ENCODE measurements around the gene EYA2. TPM values are rescaled to one million over a fixed set of nuclear protein-coding genes. Genes with fewer than 3 reads are reported as not detected.

The EYA2 gene, protein sequence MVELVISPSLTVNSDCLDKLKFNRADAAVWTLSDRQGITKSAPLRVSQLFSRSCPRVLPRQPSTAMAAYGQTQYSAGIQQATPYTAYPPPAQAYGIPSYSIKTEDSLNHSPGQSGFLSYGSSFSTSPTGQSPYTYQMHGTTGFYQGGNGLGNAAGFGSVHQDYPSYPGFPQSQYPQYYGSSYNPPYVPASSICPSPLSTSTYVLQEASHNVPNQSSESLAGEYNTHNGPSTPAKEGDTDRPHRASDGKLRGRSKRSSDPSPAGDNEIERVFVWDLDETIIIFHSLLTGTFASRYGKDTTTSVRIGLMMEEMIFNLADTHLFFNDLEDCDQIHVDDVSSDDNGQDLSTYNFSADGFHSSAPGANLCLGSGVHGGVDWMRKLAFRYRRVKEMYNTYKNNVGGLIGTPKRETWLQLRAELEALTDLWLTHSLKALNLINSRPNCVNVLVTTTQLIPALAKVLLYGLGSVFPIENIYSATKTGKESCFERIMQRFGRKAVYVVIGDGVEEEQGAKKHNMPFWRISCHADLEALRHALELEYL
- 10 to 100 TPM in 1 of 4 donors, 1 to 10 TPM in 3; 2.0 to 11.0 (median 5.6) TPM for total RNA-seq

DNA sequence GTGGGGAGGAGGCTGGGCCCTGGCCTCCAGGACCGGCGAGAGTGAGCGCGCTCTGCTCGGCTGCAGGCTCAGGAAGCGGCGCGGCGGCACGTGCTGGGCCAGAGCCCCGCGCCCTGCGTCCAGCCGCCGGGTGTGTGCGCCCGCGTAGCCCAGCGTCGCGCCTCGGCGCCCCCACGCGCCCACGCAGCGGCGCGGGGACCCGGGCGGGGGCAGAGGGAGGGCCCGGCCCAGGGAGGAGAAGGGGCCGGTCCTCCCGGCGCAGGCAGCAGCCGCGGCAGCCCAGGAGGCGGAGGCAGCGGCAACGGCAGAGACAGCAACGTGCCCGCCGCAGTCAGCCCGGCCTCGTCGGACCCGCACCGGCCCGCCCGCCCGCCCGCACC, at the start of gene EYA2:
TSS of gene EYA2 (plus strand) at position 265 of the 380 bp plus-strand sequence. CDS start 95,168 bp downstream, outside the sequence.
- H3K36me3 ChIP-seq, result no peaks in the 10 kb centered on the region
- peak in 1 of 2 donors; percentile 23 for DNase-seq
- intact Hi-C loops (cut with DNase I; ENCODE audit: low total_unique reads), result no loop called here
- H3K4me1 ChIP-seq, result no peaks in the 10 kb centered on the region
- peak within 1 kb of the TSS; percentile 13 to 45 for H3K27ac ChIP-seq
- H3K4me3 ChIP-seq, result peak within 1 kb of the TSS; percentile 25 to 38
- TF ChIP-seq, protein P1, sequence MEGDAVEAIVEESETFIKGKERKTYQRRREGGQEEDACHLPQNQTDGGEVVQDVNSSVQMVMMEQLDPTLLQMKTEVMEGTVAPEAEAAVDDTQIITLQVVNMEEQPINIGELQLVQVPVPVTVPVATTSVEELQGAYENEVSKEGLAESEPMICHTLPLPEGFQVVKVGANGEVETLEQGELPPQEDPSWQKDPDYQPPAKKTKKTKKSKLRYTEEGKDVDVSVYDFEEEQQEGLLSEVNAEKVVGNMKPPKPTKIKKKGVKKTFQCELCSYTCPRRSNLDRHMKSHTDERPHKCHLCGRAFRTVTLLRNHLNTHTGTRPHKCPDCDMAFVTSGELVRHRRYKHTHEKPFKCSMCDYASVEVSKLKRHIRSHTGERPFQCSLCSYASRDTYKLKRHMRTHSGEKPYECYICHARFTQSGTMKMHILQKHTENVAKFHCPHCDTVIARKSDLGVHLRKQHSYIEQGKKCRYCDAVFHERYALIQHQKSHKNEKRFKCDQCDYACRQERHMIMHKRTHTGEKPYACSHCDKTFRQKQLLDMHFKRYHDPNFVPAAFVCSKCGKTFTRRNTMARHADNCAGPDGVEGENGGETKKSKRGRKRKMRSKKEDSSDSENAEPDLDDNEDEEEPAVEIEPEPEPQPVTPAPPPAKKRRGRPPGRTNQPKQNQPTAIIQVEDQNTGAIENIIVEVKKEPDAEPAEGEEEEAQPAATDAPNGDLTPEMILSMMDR (IDR thresholded peaks at IDR 0.05), result no peak
- no peak for TF ChIP-seq POLR2A (IDR thresholded peaks at IDR 0.05)
- peaks cover 0 to 2% of the 10 kb centered on the region in 2 donors for H3K9me3 ChIP-seq
- H3K27me3 ChIP-seq, result peaks cover 0 to 15% of the 10 kb centered on the region in 2 donors

DNA sequence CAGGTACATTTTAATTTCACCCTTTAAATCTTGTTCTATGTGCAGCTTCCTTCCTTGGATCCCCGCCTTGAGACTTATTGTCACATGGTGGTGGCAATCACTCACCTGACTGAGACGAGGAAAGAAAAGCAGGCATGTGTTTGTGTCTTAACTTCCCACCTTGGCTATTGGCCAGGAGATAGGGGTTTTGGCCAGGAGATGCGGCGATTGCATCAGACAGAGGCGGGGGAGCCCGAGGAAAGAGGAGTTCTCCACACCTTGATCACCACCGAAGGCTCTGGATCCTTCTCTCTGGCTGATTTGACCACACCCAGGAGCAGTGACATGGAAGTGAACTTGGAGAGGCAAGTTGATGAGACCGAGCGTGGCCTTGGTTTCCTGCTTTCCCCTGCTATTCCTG, 49.7 kb upstream of the EYA2 start:
- Histone ChIP-seq H3K9me3 (no peaks in the 10 kb centered on the region), H3K4me1 (no peaks in the 10 kb centered on the region), H3K27ac (no peak overlapping the region), H3K36me3 (no peaks in the 10 kb centered on the region), H3K27me3 (no peaks in the 10 kb centered on the region), H3K4me3 (no peak overlapping the region)
- TF ChIP-seq, protein P1 (IDR thresholded peaks at IDR 0.05), result no peak
- TF ChIP-seq POLR2A (IDR thresholded peaks at IDR 0.05), result no peak
- intact Hi-C loops (cut with DNase I; ENCODE audit: low total_unique reads), result no loop called here
- DNase-seq, result no peak

DNA sequence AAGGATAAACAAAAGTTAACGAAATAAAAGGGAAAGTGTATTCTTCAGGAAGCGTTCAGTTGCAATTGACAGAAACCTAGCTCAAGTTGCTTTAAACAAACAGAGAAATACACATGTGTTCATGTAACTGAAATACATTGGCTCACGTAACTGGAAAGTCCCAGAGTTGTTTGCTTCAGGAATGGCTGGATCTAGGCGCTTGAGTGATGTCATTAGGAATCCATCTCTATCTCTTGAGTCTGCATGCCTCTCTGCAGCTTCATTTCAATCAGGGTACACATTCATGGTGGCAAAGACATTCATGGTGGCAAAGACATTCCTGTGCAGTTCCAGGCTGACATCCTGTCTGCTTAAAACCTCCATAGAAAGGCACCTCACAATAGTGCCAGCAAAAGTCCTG, 45.4 kb upstream of the EYA2 start:
- no peaks in the 10 kb centered on the region for H3K4me1 ChIP-seq
- no peak for DNase-seq
- H3K36me3 ChIP-seq, result no peaks in the 10 kb centered on the region
- no peaks in the 10 kb centered on the region for H3K27me3 ChIP-seq
- intact Hi-C loops (cut with DNase I; ENCODE audit: low total_unique reads), result no loop called here
- H3K4me3 ChIP-seq, result no peak overlapping the region
- no peak overlapping the region for H3K27ac ChIP-seq
- TF ChIP-seq POLR2A (IDR thresholded peaks at IDR 0.05), result no peak
- TF ChIP-seq, protein P1 (IDR thresholded peaks at IDR 0.05), result no peak
- no peaks in the 10 kb centered on the region for H3K9me3 ChIP-seq

DNA sequence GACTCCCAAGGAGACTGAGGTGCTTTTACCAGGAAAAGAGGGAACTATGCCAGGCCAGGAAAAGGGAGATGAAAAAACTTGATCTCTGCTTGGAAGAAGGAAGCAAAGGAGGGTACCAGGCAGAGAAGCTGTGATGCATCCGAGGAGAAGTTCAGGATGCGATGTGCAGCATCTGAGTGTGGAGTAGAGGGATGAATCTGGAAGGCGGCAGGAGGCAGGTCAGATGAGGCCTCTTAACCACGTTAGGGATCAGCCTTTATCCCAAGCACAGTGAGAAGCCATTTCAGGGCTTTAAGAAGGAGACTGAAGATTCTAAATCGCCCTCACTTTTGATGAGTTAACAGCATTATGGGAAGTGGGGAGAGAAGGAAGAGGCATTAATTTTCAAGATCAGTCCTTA, 44.9 kb upstream of the EYA2 start:
- no peak overlapping the region for H3K27ac ChIP-seq
- H3K4me1 ChIP-seq, result no peaks in the 10 kb centered on the region
- no peak overlapping the region for H3K4me3 ChIP-seq
- DNase-seq, result no peak
- no peaks in the 10 kb centered on the region for H3K36me3 ChIP-seq
- no peaks in the 10 kb centered on the region for H3K27me3 ChIP-seq
- H3K9me3 ChIP-seq, result no peaks in the 10 kb centered on the region
- intact Hi-C loops (cut with DNase I; ENCODE audit: low total_unique reads), result no loop called here
- TF ChIP-seq POLR2A (IDR thresholded peaks at IDR 0.05), result no peak
- TF ChIP-seq, protein P1 (IDR thresholded peaks at IDR 0.05), result no peak

DNA sequence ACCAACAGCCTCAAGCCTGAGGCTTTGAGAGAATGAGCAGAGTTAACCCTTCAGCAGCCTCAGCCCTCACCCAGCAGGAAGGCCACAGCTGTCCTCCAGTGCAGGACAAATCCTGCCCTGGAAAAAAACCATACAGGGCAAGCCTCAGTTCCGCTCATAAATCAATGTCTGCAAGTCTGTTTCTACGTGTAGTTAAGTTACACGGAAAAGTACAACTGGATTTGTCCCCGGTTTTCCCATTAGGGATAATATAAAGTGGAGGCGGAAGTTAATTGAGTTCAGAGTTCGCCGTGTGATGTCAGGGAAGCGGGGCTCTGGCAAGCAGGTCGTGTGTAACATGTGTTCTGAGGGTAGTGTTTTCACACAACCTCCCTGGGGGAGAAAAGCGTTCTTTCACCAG, 44.2 kb upstream of the EYA2 start:
- TF ChIP-seq, protein P1 (IDR thresholded peaks at IDR 0.05), result no peak
- no peak for TF ChIP-seq POLR2A (IDR thresholded peaks at IDR 0.05)
- no peaks in the 10 kb centered on the region for H3K27me3 ChIP-seq
- H3K36me3 ChIP-seq, result no peaks in the 10 kb centered on the region
- H3K27ac ChIP-seq, result no peak overlapping the region
- no peak overlapping the region for H3K4me3 ChIP-seq
- no peaks in the 10 kb centered on the region for H3K4me1 ChIP-seq
- no peak for DNase-seq
- intact Hi-C loops (cut with DNase I; ENCODE audit: low total_unique reads), result no loop called here
- no peaks in the 10 kb centered on the region for H3K9me3 ChIP-seq
